Gastrocnemius medialis (tissue), 4 donors: ENCODE results near the gene CFAP52.

Experiments
- CTCF ChIP-seq, 5 experiments: fragments of 450-650 bp in 3 of 5; fragments of 200-600 bp in 2 of 5; sonication (generic) in 2 of 5; IDR thresholded peaks in 4 of 5; conservative IDR thresholded peaks in 1 of 5; 1 replicate in 4 of 5; 2 replicates in 1 of 5; pipeline ENCODE4 v1.5.1; 2016 to 2019; ENCODE audit warnings: antibody characterized with exemption in 5 of 5, mild to moderate bottlenecking in 3 of 5, moderate library complexity in 3 of 5
- POLR2A ChIP-seq, 2 donors: fragments of 450-650 bp; IDR thresholded peaks; one replicate each; pipeline ENCODE4 v1.6.1; 2017; ENCODE audit warnings: antibody characterized with exemption in 2 of 2, mild to moderate bottlenecking in 2 of 2, moderate library complexity in 2 of 2

- TF ChIP-seq CTCF (IDR thresholded peaks at IDR 0.05 in 4 of 5, conservative IDR thresholded peaks at IDR 0.05 in 1 of 5), result no peak
- no peak for TF ChIP-seq POLR2A (IDR thresholded peaks at IDR 0.05)
Measured at GRCh38 chr17:9670596-9670995, 94.2 kb downstream of the CFAP52 start.
